HG03175 (cell line): Measurements from ENCODE around the gene PTPRK.
A peak's percentile ranks its signal among the peaks of the same experiment; 100 is the strongest.

Experiments
- ATAC-seq: cut with Tn5 transposase; IDR thresholded peaks from one replicate; pipeline ENCODE4 v1.9.1; 2021; ENCODE audit warnings: mild to moderate bottlenecking, moderate library complexity; ENCODE audit not compliant: unreplicated experiment

Gene PTPRK

DNA sequence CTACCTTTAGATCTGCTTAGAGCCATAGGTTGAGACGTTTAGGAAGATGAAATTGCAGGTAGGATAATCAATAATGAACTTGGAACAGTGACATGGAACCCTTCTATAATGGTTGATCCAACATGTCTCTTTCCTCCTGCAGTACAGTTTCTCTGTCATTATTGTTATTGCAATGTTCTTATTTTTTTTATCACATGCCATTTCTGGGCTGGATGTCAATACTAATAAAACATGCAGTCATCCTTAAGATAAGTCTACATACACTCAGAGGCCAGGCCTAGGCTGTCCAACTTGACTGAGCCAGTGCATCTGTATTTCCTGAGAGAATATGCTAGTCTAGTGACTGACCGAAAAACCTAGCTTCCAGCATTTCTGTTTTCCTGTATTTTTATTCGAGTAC lies 544.3 kb downstream of the PTPRK start:
- no peak for ATAC-seq

- ATAC-seq = no peak
Measured at GRCh38 chr6:127972815-127973214, 547.6 kb downstream of the PTPRK start.

- ATAC-seq = peak; percentile 66
Measured at GRCh38 chr6:127971945-127972391, 548.4 kb downstream of the PTPRK start.

DNA sequence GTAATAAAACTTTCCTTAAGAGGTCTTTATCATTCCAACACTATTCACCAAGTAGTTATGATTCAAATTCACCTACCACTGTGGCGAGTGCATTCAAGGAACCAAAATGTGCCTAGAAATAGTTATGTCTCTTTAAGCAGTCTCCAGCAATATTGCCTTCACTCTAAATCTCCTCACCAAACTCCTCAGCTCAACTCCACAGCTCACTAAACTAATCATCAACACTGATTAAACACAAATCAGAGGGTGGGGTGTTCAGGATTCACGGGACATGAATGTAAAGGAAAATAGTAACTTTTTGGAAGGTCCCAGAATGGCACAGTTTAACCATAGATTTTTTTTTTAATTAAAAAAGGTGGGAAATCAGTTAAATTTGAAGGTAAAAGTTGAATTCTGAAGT lies 549.0 kb downstream of the PTPRK start:
- ATAC-seq = no peak

DNA sequence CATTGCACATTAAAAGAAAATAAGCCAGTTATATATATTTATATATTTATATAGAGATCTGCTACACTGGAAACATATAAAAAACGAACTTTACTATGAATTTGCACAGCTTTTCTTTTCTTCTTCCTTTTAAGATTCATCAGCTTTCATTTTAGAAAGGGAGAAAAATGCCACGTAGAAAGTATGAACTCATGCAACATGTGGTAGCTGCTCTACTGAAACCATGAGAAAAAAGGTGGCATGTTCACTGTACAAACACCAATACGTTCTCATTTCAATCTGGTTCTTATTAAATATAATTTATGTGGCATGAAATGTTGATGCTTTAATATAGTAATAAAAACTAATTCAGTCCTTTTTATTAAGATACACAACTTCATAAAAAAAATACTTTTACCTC lies 550.7 kb downstream of the PTPRK start:
- ATAC-seq = no peak

DNA sequence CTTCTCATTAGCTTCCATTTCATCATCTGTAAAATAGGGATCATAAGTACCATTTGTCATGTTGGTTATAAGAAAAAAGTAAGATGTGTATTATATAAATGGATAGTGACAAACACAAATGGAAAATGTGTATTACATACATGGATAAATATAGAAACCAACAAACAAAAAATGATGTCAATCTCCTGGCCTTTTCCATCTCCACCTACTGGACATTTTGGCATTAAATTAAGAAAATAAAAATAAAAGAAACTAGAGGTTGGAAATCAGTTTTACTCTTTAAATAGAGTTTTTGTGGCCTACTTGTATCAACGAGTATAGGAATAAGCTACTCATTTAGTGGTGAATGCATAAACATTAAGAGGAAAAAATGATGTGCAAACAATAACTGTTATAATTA lies 552.0 kb downstream of the PTPRK start:
- no peak for ATAC-seq

- no peak for ATAC-seq
Measured at GRCh38 chr6:127967708-127968107, 552.7 kb downstream of the PTPRK start.

- no peak for ATAC-seq
Measured at GRCh38 chr6:127966616-127967015, 553.8 kb downstream of the PTPRK start.

GRCh38 chr6:127963495-127963894 lies 556.9 kb downstream of the PTPRK start:
- ATAC-seq = no peak

- no peak for ATAC-seq
Measured at GRCh38 chr6:127959869-127960268, 560.5 kb downstream of the PTPRK start.

GRCh38 chr6:127956956-127957355 lies 563.4 kb downstream of the PTPRK start:
- no peak for ATAC-seq

DNA sequence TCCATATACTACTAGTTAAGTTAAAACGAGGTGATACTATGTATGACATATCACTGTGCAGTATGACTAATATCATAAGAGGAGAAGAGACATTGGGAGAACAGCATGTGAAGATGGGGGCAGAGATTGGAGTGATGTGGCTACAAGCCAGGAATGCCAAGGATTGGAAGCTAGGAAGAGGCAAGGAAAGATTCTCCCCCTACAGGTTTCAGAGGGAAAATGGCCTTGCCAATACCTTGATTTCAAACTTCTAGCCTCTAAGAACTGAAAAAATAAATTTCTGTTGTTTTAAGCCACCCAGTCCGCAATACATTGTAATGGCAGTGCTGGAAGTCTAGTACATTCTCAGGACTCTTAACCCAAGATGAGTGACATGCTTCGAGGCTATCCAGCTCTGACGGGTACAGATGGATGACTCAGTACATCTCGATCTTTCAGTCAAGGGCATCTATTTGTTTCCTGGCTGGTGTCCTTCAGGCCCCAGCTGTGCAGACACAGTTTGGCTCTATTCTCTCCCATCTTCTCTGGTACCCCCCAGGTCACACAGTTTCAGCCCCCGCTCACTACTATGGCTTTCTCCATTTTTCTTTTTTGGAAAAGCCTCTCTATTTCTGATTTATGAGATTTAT lies 564.0 kb downstream of the PTPRK start:
- no peak for ATAC-seq

- ATAC-seq = no peak
Measured at GRCh38 chr6:127954082-127954481, 566.3 kb downstream of the PTPRK start.

DNA sequence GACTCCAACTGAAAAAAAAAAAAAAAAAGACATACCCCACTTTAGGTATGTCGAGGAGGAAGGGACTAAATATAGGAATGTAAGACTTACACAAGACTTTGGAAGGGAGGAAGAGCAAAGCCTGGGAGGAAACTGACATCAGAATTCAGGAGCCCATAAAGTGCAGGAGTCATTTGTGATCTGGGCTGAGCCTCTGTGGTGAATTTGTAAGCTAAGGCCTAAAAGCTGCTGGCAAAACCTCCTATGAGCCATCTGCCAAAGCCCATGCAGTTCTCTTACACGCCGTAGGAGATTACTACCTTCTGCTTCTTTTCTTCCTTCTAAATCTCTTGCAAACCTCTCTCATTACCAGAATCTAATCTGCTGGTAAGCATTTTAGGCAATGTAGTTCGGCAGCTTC lies 567.6 kb downstream of the PTPRK start:
- no peak for ATAC-seq

DNA sequence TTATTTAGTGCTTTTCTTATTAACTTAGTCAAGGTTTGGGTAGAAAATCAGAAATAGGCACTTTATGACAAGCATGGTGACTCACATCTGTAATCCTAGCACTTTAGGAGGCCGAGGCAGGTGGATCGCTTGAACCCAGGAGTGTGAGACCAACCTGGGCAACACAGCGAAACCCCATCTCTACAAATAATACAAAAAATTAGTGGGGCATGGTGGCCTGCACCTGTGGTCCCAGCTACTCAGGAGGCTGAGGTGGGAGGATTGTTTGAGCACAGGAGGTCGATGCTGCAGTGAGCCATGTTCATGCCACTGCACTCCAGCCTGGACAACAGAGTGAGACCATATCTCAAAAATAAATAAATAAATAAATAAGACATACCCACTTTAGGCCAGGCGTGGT lies 568.2 kb downstream of the PTPRK start:
- no peak for ATAC-seq

- peak; percentile 88 for ATAC-seq
Measured at GRCh38 chr6:127951172-127951917, 569.1 kb downstream of the PTPRK start.

- peak; percentile 53 for ATAC-seq
Measured at GRCh38 chr6:127950566-127951145, 569.7 kb downstream of the PTPRK start.

GRCh38 chr6:127949251-127949650 lies 571.1 kb downstream of the PTPRK start:
- ATAC-seq = no peak

GRCh38 chr6:127946388-127946787 lies 574.0 kb downstream of the PTPRK start:
- no peak for ATAC-seq

DNA sequence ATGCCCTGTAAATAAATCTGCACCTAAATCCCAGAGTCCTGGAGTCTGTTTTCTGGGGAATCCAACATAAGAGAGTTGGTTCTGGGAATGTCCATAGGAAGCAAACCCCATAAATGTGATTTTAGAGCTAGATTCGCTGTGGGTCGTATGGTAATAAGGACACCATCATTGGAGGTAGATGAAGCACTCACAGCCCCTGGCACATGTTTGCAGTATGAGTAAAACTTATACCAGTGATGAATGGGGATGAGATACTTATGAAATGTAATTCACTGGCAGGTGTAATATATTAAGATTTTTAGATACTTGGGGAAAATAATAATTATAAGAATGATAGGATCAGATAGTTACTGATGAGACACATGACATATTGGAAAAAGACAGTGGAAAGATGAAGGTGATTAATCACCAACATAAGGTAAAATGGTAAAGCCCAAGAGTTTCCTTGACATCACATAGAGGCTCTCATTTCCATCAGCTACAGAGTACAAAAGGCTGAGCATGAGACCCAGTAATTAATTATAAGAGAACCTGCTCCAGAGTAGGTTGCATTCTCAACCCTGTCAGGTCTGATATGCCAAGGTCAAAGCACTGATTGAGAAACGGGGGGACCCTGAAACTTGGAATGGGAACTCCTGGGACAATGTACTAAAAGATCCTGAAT lies 574.8 kb downstream of the PTPRK start:
- ATAC-seq = no peak

DNA sequence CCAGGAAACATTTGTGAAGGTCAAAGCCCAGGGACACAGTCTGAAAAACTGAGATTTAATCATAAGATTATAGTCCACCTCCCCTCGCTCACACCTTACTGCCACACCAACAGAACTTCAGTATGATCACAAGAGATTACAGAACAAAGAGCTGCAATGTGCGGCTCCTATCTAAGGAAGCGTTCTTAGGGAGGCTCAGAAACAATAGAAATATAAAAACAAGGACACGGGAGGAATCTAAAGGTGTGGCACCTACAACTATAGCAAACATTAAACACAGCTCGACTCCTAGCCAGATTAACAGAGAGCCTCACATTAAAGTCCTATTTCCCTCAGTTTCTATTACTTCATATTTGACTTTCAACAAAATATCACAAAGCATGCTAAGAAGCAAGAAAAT lies 579.2 kb downstream of the PTPRK start:
- no peak for ATAC-seq
